T-helper 1 cell (primary cell): ENCODE data around the gene APOA5.
"Not testable (repeated sequence)": the region's sequence is repeated elsewhere in the genome, so short reads cannot be mapped to it uniquely, and the experiment has no call there.

Source experiments
- DNase-seq, 5 donors: peaks; one replicate each; pipeline ENCODE4 v3.0.0-alpha.2; 2012 to 2020

The APOA5 gene

DNA sequence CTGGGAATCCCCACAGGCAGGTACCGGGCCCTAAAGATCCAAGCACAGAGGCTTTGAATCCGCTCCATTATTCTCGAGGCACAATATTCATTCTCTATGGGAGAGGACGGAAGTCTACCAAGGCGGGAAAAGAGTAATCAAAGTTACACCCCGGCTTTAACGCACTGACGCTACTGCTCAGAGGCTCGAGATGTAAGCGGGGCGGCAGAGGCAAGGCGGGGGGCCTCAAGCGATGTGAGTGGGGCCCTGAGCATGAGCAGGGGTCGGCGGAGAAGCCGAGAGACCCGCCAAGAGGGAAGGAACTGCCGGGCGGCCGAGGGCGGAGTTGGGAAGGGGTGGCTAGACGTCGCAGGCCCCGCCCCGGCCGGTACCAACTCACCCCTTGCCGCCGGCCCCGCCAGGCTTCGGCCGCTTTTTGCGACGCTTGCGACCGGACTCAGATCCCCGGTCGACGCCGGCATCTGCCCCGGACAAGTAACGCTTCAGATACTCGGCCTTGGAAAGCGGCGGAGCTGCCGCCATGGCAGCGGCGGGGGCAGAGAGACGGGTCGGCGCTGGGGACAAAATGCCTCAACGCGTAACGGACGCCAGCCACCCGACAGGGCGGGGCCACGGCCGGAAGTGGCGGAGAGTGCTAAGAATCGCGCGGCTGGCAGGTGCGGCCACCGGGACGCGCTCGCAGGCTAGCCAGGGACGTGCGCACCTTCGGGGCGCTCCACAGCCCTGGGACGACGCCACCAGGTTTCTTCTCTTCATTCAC is 19.1 kb downstream of the APOA5 start, which contains the start of gene BUD13:
Gene BUD13, minus strand, starts transcription at position 545 of the 760 bp plus-strand sequence. Its CDS starts 23 bp downstream, at position 522.
- peak; percentile 90 to 93 (median 92) for DNase-seq

DNA sequence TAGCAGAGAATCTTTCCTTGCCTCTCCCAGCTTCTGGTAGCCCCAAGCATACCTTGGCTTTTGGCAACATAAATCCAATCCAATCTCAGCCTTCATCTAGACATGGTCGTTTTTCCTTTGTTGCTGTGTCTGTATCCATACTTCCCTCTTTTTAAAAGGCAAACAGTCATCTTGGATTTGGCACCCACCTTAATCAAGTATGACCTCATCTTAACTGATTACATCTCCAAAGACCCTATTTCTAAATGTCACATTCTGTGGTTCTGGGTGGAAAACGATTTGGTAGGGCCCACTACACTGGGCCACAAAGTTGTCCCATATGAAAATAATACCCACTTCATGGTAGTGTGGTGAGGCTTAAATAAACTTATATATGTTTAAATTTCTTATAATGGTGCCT is 19.7 kb downstream of the APOA5 start:
- DNase-seq, result no peak

DNA sequence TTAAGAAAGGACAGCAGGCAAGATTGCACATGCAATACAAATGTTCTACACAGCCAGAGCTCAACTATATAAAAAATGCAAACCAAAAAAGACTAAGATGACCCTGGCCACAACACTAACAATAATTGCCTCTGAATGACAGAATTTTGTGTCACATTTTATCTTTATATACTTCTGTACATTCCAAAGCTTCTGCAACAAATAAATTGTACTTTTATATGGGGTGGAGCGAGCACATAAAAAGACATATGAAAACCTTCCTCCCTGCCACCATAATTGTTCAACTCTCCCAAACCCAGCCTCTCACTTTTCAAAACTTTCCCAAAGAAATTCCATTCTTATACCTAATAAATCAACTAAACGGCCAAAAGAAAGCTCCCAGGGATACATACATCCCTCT is 29.5 kb downstream of the APOA5 start:
- no peak for DNase-seq

DNA sequence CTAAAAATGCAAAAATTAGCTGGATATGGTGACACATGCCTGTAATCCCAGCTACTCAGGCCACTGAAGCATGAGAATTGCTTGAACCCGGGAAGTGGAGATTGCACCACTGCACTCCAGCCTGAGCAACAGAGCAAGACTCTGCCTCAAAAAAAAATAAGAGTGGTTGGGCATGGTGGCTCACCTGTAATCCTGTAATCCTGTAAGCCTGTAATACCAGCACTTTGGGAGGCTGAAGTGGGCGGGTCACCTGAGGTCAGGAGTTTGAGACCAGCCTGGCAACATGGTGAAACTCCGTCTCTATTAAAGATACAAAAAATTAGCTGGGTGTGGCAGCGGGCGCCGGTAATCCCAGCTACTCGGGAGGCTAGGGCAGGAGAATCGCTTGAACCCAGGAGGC is 35.6 kb downstream of the APOA5 start:
- DNase-seq, result not testable (repeated sequence)

DNA sequence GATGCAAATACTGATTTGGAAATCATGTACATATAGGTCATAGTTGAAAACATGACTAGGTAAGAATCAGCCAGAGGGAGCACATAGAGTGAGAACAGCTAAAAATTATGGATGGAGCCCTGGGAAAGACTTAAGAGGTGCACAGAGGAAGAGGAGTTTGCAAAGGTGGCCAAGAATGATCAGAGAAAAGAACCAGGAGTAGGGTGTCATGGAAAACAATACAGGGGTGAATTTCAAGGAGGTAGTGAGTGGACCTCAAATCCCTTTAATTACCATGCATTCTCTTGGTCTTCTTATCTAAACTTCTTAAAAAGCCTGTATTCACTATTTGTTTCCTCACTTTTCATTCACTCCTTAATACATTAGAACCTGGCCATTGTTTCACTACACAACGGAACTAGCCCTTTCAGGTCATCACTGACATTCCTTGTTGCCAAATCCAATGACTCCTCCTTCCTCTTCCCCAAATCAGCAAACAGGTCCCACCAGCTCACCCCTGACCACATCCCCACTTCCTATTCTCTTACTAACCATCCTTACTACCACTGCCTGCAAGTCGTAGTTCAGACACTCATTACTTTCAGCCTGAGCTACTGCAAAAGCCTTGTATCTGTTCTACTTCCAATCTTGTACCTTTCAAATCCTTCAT is 41.5 kb downstream of the APOA5 start:
- DNase-seq, result no peak

DNA sequence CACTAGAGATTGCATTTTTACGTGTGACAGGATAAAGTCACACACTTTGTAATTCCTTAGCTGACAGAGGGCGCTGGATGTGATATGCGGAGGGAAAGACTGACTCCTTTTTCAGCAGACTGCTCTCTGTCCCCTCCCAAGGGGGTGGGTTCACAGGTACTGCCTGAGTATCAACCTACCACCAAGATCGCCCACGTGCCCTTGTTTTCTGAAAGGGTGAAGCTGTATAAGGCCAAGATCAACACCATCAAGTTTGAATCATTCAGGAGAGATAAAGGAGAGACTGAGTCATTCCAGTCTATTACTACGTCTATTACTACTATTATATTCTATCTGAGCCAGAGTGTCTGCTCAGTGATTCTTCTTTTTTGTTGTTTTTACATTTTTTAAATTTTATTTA is 49.6 kb downstream of the APOA5 start:
- no peak for DNase-seq

DNA sequence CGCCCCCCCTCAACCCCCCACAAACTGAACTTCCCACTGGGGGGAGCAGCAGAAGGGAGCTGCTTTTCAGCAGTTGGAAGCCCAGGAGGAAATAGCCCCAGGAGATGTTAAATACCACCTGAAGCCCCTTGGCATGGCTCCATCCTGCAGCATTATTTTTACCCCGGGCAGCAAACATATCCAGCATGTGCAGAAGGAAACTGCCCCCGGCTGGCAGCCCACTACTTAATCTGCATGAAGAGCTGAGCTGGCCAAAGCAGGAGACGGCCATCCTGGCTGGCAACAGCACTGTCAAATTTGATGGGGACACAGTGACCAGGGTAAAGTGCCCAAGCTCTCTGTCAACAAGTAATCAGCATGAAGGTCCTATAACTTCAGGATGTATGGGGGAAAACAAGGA is 50.9 kb downstream of the APOA5 start:
- DNase-seq, result no peak
